Smooth muscle cell (in vitro differentiated cells): ENCODE results near the gene CDC20B. TPM values are rescaled to one million over a fixed set of nuclear protein-coding genes. Genes with fewer than 3 reads are reported as not detected.
"Not testable (repeated sequence)": the region's sequence is repeated elsewhere in the genome, so short reads cannot be mapped to it uniquely, and the experiment has no call there.

Source experiments
- DNase-seq: peaks from one replicate; lab custom pipeline; 2025; ENCODE audit not compliant: unreplicated experiment; lab: John Stamatoyannopoulos, UW
- H2AFZ ChIP-seq: fragments of 200-600 bp; sonication (generic); 2 replicates; pipeline ENCODE4 v1.6.0; 2016; ENCODE audit warnings: antibody characterized with exemption, low read depth, mild to moderate bottlenecking
- H3F3A ChIP-seq: fragments of 200-600 bp; sonication (generic); 2 replicates; pipeline ENCODE4 v1.6.0; 2017; ENCODE audit warnings: antibody characterized with exemption, low read depth
- H3K27ac ChIP-seq: fragments of 200-600 bp; sonication (generic); 2 replicates; pipeline ENCODE4 v1.5.1; 2016; ENCODE audit warnings: low read depth, mild to moderate bottlenecking
- H3K27me3 ChIP-seq: fragments of 200-600 bp; sonication (generic); 2 replicates; pipeline ENCODE4 v1.6.1; 2016; ENCODE audit warnings: low read depth, mild to moderate bottlenecking
- H3K36me3 ChIP-seq: fragments of 200-600 bp; sonication (generic); 2 replicates; pipeline ENCODE4 v1.5.1; 2016; ENCODE audit warnings: low read depth
- H3K4me1 ChIP-seq: fragments of 200-600 bp; sonication (generic); 2 replicates; pipeline ENCODE4 v1.5.1; 2016; ENCODE audit warnings: low read depth
- H3K4me2 ChIP-seq: fragments of 200-600 bp; sonication (generic); 2 replicates; pipeline ENCODE4 v1.6.0; 2016; ENCODE audit warnings: mild to moderate bottlenecking
- H3K4me3 ChIP-seq: fragments of 200-600 bp; sonication (generic); 2 replicates; pipeline ENCODE4 v1.5.1; 2016; ENCODE audit warnings: mild to moderate bottlenecking
- H3K79me2 ChIP-seq: fragments of 200-600 bp; sonication (generic); 2 replicates; pipeline ENCODE4 v1.6.0; 2016; ENCODE audit warnings: low read depth, mild to moderate bottlenecking
- H3K9ac ChIP-seq: fragments of 200-600 bp; sonication (generic); 2 replicates; pipeline ENCODE4 v1.6.0; 2016; ENCODE audit warnings: low read depth
- H3K9me3 ChIP-seq: fragments of 200-600 bp; sonication (generic); replicated peaks from 2 replicates; pipeline ENCODE4 v1.5.1; 2016; ENCODE audit warnings: low read depth
- H4K20me1 ChIP-seq: fragments of 200-600 bp; sonication (generic); 2 replicates; pipeline ENCODE4 v1.6.0; 2016; ENCODE audit warnings: low read depth
- CTCF ChIP-seq: fragments of 200-600 bp; sonication (generic); IDR thresholded peaks from 2 replicates; pipeline ENCODE4 v1.5.1; 2017; ENCODE audit warnings: borderline replicate concordance, mild to moderate bottlenecking, antibody characterized with exemption; ENCODE audit not compliant: insufficient read depth, poor library complexity, severe bottlenecking
- WGBS: methylation state at CpG from one replicate; pipeline ENCODE4 v1.1.7; 2016; ENCODE audit warnings: low lambda C conversion rate; 5-methylcytosine and 5-hydroxymethylcytosine counted together
- polyA plus RNA-seq: library from polyadenylated mRNA; unstranded; fragments of >200 nt; fragmentation: Nextera tagmentation; extraction: Ambion mirVana; gene quantifications from 2 replicates; pipeline ENCODE4 v1.2.1, GENCODE V29; 2016
- total RNA-seq: library from RNA; depleted of rRNA; stranded (reverse); fragments of >200 nt; gene quantifications from 2 replicates; pipeline ENCODE4 v1.2.3, GENCODE V29; 2014

Gene CDC20B
- total and polyA plus RNA-seq, 2 experiments from 2014 or later, result not detected

DNA sequence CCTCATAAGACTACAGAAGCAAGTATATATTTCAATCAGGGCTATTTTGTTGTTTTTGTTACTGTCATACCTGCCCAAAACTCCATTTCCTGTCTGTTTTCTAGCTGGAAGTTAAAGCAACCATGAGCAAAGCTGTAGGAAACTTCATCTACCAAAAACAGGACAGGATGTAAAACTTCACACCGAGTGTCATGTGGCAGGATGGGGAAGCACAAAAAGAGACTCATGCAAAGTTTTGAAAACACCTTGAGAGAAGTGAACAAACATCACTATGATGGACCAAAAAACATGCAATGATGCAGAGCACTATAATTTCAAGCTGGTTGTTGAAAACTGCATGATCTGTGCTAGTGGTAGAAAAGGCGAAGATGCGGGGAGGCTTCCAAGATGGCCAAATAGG lies 76.8 kb downstream of the CDC20B start:
- Histone ChIP-seq H3K79me2 (no peaks in the 10 kb centered on the region), H3F3A (no peaks in the 10 kb centered on the region), H3K4me1 (no peaks in the 10 kb centered on the region), H4K20me1 (no peaks in the 10 kb centered on the region), H3K4me2 (no peak overlapping the region), H2AFZ (no peak overlapping the region), H3K4me3 (no peak overlapping the region), H3K27ac (no peak overlapping the region), H3K9me3 (no peaks in the 10 kb centered on the region), H3K36me3 (no peaks in the 10 kb centered on the region), H3K27me3 (no peaks in the 10 kb centered on the region), H3K9ac (no peak overlapping the region)
- no peak for TF ChIP-seq CTCF
- no peak for DNase-seq
- WGBS, result 65% methylated on average over 3 of the region's 3 CpGs

DNA sequence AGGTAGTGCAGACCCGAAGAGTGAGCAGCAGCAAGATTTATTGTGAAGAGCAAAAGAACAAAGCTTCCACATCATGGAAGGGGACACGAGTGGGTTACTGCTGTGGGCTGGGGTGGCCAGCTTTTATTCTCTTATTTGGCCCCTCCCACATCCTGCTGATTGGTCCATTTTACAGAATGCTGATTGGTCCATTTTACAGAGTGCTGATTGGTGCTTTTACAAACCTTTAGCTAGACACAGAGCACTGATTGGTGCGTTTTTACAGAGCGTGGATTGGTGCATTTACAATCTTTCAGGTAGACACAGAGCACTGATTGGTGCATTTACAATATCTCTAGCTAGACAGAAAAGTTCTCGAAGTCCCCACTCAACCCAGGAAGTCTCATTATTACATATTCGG lies 82.0 kb downstream of the CDC20B start:
- not testable (repeated sequence) for DNase-seq, H4K20me1 ChIP-seq, H3K4me2 ChIP-seq, H3K27me3 ChIP-seq, H3F3A ChIP-seq, H3K4me3 ChIP-seq, H3K79me2 ChIP-seq, H3K27ac ChIP-seq, H3K9ac ChIP-seq, H2AFZ ChIP-seq, H3K4me1 ChIP-seq, H3K36me3 ChIP-seq, H3K9me3 ChIP-seq
- WGBS, result 80% methylated on average over 6 of the region's 6 CpGs

DNA sequence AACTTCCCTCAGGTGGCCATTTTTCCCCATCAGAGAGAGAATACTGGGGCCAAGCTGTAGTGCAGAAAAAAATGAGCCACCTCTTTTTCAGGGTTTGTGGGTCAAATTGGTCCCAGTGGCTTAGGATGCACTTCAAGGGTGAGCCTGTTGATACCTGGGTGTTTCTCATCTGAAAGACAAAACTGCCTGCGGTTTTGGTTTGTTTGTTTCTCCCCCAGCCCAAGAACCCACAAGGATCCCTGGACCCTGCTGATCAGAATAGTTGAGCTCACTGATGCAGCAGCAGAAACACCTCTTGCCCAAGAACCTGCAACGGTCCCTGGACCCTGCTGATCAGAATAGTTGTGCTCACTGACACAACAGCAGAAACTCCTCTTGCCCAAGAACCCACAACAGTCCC lies 83.7 kb downstream of the CDC20B start:
- H3F3A ChIP-seq, H3K27me3 ChIP-seq, H3K27ac ChIP-seq, H2AFZ ChIP-seq, DNase-seq, H3K9ac ChIP-seq, H3K36me3 ChIP-seq, H4K20me1 ChIP-seq, H3K4me2 ChIP-seq, H3K79me2 ChIP-seq, H3K4me3 ChIP-seq, H3K4me1 ChIP-seq, H3K9me3 ChIP-seq: not testable (repeated sequence)
- WGBS, result 80% methylated on average over 2 of the region's 2 CpGs

DNA sequence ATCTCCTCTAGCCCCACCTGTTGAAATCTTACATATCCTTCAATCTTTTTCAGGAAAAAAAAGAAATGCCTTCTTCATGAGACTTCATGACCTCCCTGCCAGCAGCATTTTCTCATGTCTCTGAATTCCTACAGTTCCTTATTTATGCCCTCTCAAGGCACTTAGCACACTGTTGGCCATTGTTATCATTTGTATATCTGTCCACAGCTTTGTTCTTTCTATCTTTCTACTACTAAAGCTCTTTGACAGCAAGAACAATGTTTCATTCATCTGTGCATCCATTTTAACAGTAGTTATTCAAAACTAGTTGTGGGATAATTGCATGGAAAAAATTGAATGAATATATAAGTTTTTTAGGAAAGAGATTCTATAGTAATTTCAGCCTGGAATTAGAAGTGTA lies 91.4 kb downstream of the CDC20B start:
- Histone ChIP-seq H3K4me1 (no peaks in the 10 kb centered on the region), H2AFZ (no peak overlapping the region), H3K9me3 (no peaks in the 10 kb centered on the region), H3K4me3 (no peak overlapping the region), H3K9ac (no peak overlapping the region), H3K27me3 (no peaks in the 10 kb centered on the region), H3F3A (no peaks in the 10 kb centered on the region), H3K36me3 (no peaks in the 10 kb centered on the region), H3K27ac (no peak overlapping the region), H3K79me2 (no peaks in the 10 kb centered on the region), H4K20me1 (no peaks in the 10 kb centered on the region), H3K4me2 (no peak overlapping the region)
- no peak for TF ChIP-seq CTCF
- DNase-seq, result no peak

GRCh38 chr5:55073211-55073610 lies 99.8 kb downstream of the CDC20B start:
- no peak overlapping the region for H3K27ac ChIP-seq
- 92% methylated on average over 3 of the region's 3 CpGs for WGBS
- no peak overlapping the region for H2AFZ ChIP-seq
- H3K4me2 ChIP-seq, result no peak overlapping the region
- no peaks in the 10 kb centered on the region for H3K79me2 ChIP-seq
- H3K4me1 ChIP-seq, result no peaks in the 10 kb centered on the region
- no peaks in the 10 kb centered on the region for H3K27me3 ChIP-seq
- H3K4me3 ChIP-seq, result no peak overlapping the region
- H3K36me3 ChIP-seq, result no peaks in the 10 kb centered on the region
- no peak for DNase-seq
- no peaks in the 10 kb centered on the region for H3K9me3 ChIP-seq
- TF ChIP-seq CTCF, result no peak
- no peaks in the 10 kb centered on the region for H4K20me1 ChIP-seq
- no peaks in the 10 kb centered on the region for H3F3A ChIP-seq
- no peak overlapping the region for H3K9ac ChIP-seq
